HG02884 (cell line): ENCODE data around the gene FAM151A.
"Not testable (repeated sequence)": the region's sequence is repeated elsewhere in the genome, so short reads cannot be mapped to it uniquely, and the experiment has no call there.

Source experiments
- ATAC-seq: cut with Tn5 transposase; IDR thresholded peaks from one replicate; pipeline ENCODE4 v1.9.1; 2021; ENCODE audit warnings: mild to moderate bottlenecking, moderate library complexity; ENCODE audit not compliant: unreplicated experiment

FAM151A gene

DNA sequence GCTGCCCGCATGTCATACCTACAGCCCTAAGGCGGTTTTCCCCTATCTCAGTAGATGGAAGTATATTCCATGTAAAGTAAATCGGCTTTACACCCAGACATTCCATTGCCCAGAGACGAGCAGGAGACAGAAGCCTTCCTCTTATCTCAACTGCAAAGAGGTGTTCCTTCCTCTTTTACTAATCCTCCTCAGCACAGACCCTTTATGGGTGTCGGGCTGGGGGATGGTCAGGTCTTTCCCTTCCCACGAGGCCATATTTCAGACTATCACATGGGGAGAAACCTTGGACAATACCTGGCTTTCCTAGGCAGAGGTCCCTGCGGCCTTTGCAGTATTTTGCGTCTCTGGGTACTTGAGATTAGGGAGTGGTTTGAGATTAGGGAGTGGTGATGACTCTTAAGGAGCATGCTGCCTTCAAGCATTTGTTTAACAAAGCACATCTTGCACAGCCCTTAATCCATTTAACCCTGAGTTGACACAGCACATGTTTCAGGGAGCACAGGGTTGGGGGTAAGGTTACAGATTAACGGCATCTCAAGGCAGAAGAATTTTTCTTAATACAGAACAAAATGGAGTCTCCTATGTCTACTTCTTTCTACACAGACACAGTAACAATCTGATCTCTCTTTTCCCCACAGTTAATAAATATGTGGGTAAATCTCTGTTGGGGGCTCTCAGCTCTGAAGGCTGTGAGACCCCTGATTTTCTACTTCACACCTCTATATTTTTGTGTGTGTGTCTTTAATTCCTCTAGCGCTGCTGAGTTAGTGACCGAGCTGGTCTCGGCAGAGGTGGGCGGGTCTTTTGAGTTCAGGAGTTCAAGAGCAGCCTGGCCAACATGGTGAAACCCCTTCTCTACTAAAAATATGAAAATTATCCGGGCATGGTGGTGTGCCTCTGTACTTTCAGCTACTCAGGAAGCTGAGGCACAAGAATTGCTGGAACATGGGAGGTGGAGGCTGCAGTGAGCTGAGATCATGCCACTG, 13.4 kb upstream of the FAM151A start:
- ATAC-seq, result not testable (repeated sequence)

DNA sequence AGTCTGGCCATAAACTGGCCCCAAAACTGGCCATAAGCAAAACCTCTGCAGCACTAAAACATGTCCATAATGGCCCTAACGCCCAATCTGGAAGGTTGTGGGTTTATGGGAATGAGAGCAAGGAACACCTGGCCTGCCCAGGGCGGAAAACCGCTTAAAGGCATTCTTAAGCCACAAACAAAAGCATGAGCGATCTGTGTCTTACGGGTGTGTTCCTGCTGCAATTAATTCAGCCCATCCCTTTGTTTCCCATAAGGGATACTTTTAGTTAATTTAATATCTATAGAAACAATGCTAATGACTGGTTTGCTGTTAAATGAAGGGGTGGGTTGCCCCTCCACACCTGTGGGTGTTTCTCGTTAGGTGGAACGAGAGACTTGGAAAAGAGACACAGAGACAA, 12.5 kb upstream of the FAM151A start:
- ATAC-seq, result not testable (repeated sequence)

- no peak for ATAC-seq
These were observed 3.9 kb upstream of the FAM151A start for GRCh38 chr1:54627196-54627595.

GRCh38 chr1:54624466-54625464, 1.4 kb upstream of the FAM151A start:
- ATAC-seq, result no peak

- no peak for ATAC-seq
These were observed 3.6 kb downstream of the FAM151A start for GRCh38 chr1:54619749-54620148.

DNA sequence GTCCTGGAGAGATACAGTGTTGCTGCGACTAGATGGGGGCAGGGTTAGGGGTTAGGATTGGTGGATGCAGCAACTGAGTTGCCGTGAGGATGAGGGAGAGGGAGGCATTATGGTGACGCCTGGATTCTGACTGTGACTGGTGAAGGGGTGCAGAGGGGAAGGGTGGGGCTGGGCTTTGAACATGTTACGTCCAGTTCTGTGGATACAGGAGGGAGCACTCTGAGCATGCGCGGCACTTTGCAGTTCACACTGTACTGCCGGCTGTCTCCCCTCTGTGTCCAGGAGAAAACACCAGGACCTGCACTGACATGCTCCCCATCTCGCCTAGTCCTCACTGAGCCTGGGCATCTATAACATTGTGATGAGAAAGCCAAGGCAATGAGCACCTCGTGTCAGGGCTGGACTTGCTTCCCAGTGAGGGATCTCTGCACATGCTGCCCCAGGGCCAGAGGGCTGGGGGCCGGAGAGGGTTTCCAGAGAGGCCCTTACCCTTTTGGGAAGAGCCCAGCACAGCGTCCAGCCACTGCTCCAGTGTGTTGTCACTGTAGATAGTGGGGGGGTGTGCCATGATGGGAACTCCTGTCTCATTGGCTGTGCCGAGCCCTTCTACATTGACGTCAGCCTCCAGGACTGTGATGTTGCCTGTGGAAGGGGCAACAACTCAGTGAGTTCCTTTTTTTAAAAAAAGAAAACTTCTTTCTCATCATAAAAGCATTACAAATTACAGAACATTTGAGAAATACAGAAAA, 7.6 kb downstream of the FAM151A start:
- no peak for ATAC-seq

DNA sequence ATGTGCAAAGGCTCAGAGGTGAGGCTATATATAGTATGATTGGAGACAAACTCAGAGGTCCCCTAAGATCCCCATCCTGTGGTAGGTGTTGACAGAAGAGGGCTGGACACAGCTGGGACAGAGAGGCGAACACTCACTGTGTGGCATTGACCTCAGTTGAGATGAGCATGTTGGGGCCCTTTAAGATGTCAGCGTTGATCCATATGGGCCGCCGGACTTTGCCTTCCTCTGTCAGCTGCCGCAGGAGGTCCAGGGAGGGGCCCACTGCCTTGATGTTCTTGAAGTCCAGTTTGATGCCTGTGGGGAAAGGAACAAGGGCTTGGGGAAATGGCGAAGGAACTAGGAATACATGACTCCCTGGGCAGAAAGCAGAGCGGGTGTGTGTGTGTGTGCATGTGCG, 8.8 kb downstream of the FAM151A start:
- ATAC-seq, result no peak

GRCh38 chr1:54614024-54614423, 9.3 kb downstream of the FAM151A start:
- ATAC-seq, result no peak

DNA sequence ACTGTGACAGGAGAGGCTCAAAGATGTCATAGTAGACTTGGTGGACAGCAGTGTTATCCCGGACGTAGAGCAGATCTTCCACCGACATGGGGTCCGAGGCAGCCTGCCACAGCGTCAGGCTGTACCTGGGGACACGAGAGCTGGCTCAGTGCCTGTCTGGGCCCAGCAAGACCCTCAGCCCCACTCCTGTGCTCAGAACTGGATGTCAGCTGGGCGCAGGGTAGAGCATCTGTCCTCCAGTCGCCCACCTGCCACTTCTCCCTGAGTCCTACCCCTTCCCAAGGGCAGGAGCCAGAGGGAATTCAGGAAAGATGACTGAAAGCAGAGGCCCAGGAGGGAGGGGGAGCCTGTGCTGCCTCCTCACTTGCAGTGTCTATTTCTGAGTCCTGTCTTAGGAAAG, 11.7 kb downstream of the FAM151A start:
- no peak for ATAC-seq

- no peak for ATAC-seq
These were observed 12.4 kb downstream of the FAM151A start for GRCh38 chr1:54610601-54611580.

GRCh38 chr1:54610048-54610447, 13.3 kb downstream of the FAM151A start:
- no peak for ATAC-seq

- no peak for ATAC-seq
These were observed 13.9 kb downstream of the FAM151A start for GRCh38 chr1:54609301-54609921.

DNA sequence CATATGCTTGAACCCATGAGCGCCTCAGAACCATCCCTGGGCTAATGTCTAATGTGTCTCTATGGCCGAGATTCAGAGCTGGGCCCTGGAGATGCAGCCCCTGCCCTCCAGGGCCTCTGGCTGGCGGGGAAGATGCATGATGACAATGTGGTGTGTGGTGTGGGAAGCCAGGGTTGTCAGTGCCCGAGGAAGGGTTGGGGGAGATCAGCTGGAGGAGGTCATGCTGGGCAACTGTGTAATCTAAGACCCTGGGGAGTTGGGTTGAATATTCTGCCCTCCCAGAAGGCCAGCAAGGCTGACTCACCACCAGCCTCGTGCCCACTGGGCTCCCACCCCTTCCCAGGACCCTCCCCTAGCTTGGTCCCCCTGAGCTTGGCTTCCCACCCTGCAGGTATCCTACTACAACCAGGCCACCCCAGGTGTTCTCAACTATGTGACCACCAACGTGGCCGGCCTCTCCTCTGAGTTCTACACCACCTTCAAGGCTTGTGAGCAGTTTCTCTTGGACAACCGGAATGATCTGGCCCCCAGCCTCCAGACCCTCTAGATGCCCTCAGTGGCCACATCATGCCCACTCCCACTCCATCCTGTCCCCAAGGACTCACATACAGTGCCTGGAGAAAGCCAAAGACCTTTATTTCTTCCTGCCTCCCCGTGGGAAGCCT, 14.6 kb downstream of the FAM151A start:
- ATAC-seq, result no peak

DNA sequence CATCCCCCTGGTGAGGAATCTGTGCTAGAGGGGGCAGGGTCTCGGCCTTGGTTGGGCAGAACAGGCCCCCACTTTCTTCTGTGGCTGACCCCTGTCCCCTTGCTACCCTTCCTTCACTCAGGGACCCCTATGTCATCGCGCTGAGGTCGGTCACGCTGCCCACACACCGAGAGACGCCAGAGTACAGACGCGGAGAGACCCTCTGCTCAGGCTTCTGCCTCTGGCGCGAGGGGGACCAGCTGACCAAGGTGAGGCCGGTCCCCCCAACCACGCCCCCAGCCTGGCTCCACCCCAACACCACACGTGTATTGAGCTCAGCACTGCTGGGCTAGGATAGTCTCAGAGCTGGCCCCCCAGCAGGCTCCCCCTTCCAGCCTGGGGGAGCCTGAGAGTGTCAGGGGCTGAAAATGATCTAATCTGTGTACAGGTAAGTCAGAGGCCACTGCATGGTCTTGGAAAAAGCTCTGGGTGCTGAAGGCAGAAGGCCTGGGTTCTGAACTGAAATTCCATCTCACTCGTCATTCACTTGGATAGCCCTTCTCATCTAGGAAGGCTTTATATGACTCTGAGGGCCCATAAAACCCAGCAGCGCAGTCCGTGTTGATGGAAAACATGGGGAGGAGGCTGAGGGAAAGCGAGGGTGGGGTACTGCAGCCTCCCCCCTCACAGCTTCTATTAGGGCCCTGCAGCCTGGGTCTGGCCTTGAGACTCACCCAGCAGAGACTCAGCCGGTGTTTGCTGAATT, 15.3 kb downstream of the FAM151A start:
- ATAC-seq, result no peak

DNA sequence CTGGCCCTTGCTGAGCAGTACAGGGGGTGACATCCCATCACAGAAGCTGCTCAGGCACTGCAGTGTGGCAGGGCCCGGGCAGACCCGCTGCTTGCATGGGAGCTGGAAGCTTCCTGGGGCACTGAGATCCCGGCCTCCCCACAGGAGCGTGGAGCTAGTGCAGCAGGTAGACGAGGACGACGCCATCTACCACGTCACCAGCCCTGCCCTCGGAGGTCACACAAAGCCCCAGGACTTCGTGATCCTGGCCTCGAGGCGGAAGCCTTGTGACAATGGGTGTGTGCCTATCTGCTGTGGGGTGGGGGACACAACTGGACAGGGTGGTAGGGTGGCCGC, 16.4 kb downstream of the FAM151A start:
- ATAC-seq, result no peak

GRCh38 chr1:54606096-54606989, 17.0 kb downstream of the FAM151A start:
- ATAC-seq, result no peak
